K562 (cell line): Measurements from ENCODE around the gene RPTN. TPM values are rescaled to one million over a fixed set of nuclear protein-coding genes. Genes with fewer than 3 reads are reported as not detected.

Experiments used
- ATAC-seq: fragments of 200-7000 bp; cut with Tn5 transposase; 3 replicates; pipeline ENCODE4 v1.9.1; 2020; ENCODE audit warnings: moderate library complexity
- Bru-seq: library from RNA; stranded (reverse); fragments of 400-500 nt; gene quantifications from one replicate; lab custom pipeline; 2021; lab: Mats Ljungman, UMichigan
- BruChase-seq, 2 experiments: library from RNA; stranded (reverse); fragments of 400-500 nt; gene quantifications; one replicate each; lab custom pipeline; 2021; lab: Mats Ljungman, UMichigan
- BruUV-seq: library from RNA; stranded (reverse); fragments of 400-500 nt; replicated peaks from 2 replicates; lab custom pipeline; 2021; lab: Mats Ljungman, UMichigan
- CTCF ChIA-PET: fragments of 300-600 bp; formaldehyde crosslinking; extraction: SDS; loops from one replicate; lab custom pipeline; 2021; ENCODE audit warnings: low intra/inter-chr PET ratio; lab: Yijun Ruan, JAX
- POLR2A ChIA-PET: fragments of 300-600, 350-650 bp; sonication (Branson Sonifier 250); formaldehyde crosslinking; extraction: SDS; loops from one replicate; lab custom pipeline; 2021; ENCODE audit warnings: antibody characterized with exemption, inconsistent platforms; lab: Yijun Ruan, JAX
- DNase-seq, 4 experiments: peaks; one replicate each; pipeline versions ENCODE4 v3.0.0 to v3.0.0-alpha.2; 2011 to 2018; ENCODE audit warnings: low spot score in 3 of 4, mixed read lengths in 3 of 4; ENCODE audit errors: extremely low read depth in 1 of 4
- FAIRE-seq: peaks from 2 replicates; lab custom pipeline; 2011; peaks lifted over from hg19 to GRCh38; lab: Jason Lieb, UNC
- H2AFZ ChIP-seq: 2 replicates; pipeline ENCODE4 v1.6.0; 2011; ENCODE audit warnings: low read depth, low read length, control low read depth, inconsistent platforms
- H3K27ac ChIP-seq: fragments of 200-600 bp; 3 replicates; pipeline ENCODE4 v1.8.0; 2011; ENCODE audit warnings: low read depth, mild to moderate bottlenecking, control low read depth, inconsistent platforms, low read length, moderate library complexity, mixed read lengths; ENCODE audit errors: extremely low read depth
- H3K27me3 ChIP-seq, 2 experiments: fragments of 300-600 bp in 1 of 2; 2 replicates in 1 of 2; 3 replicates in 1 of 2; pipeline versions ENCODE4 v1.6.0 to v1.8.0; 2011; ENCODE audit warnings: inconsistent platforms in 2 of 2, low read length in 2 of 2, mild to moderate bottlenecking in 1 of 2, mixed read lengths in 1 of 2, moderate library complexity in 1 of 2; ENCODE audit not compliant: control insufficient read depth in 2 of 2, insufficient read depth in 2 of 2
- H3K36me3 ChIP-seq: fragments of 300-600 bp; 3 replicates; pipeline ENCODE4 v1.8.0; 2011; ENCODE audit warnings: mild to moderate bottlenecking, low read length, inconsistent platforms; ENCODE audit not compliant: control insufficient read depth, insufficient read depth
- H3K4me1 ChIP-seq, 2 experiments: fragments of 200-600 bp in 1 of 2; replicated peaks in 1 of 2; 2 replicates in 1 of 2; 3 replicates in 1 of 2; pipeline versions ENCODE4 v1.5.1 to v1.8.0; 2011; ENCODE audit warnings: inconsistent platforms in 2 of 2, low read length in 2 of 2, mild to moderate bottlenecking in 1 of 2, mixed read lengths in 1 of 2, moderate library complexity in 1 of 2; ENCODE audit not compliant: control insufficient read depth in 2 of 2, insufficient read depth in 2 of 2
- H3K4me2 ChIP-seq: 2 replicates; pipeline ENCODE4 v1.6.1; 2011; ENCODE audit warnings: low read length, control low read depth, inconsistent platforms, mixed read lengths; ENCODE audit not compliant: insufficient read depth
- H3K4me3 ChIP-seq: fragments of 200-600 bp; sonication (generic), shearing (Covaris generic); 2 replicates; pipeline ENCODE4 v1.5.1; 2016; ENCODE audit warnings: control low read depth, inconsistent platforms
- H3K79me2 ChIP-seq: fragments of 200-600 bp; 3 replicates; pipeline ENCODE4 v1.8.0; 2011; ENCODE audit warnings: low read length, inconsistent platforms; ENCODE audit not compliant: control insufficient read depth, insufficient read depth
- H3K9ac ChIP-seq, 2 experiments: 2 replicates each; pipeline versions ENCODE4 v1.6.0 to v1.6.1; 2011; ENCODE audit warnings: low read depth in 2 of 2, low read length in 2 of 2, control low read depth in 1 of 2, inconsistent platforms in 1 of 2, mild to moderate bottlenecking in 1 of 2, mixed read lengths in 1 of 2; ENCODE audit not compliant: insufficient read depth in 1 of 2
- H3K9me1 ChIP-seq: one replicate; pipeline ENCODE4 v1.6.0; 2011; ENCODE audit warnings: inconsistent platforms, mild to moderate bottlenecking, low read length, moderate library complexity; ENCODE audit not compliant: control insufficient read depth, insufficient read depth
- H3K9me3 ChIP-seq: replicated peaks from 2 replicates; pipeline ENCODE4 v1.5.1; 2011; ENCODE audit warnings: low read depth, low read length, inconsistent platforms; ENCODE audit not compliant: control insufficient read depth, insufficient read depth
- H4K20me1 ChIP-seq: replicated peaks from 2 replicates; pipeline ENCODE4 v1.6.1; 2011; ENCODE audit warnings: low read length, inconsistent platforms, mixed read lengths; ENCODE audit not compliant: control insufficient read depth, insufficient read depth
- ATF1 ChIP-seq, 2 experiments: fragments of 450-650 bp in 1 of 2; IDR thresholded peaks; 2 replicates each; pipeline ENCODE4 v1.6.1; 2016; ENCODE audit warnings: missing compliant biosample characterization in 1 of 2, missing genetic modification characterization in 1 of 2
- EHMT2 ChIP-seq: fragments of 450-650 bp; IDR thresholded peaks from 2 replicates; pipeline ENCODE4 v1.6.1; 2018; ENCODE audit warnings: antibody characterized with exemption
- ELF1 ChIP-seq: fragments of 200-800 bp; sonication (Bioruptor generic); IDR thresholded peaks from 2 replicates; pipeline ENCODE4 v1.6.1; 2016; ENCODE audit warnings: missing genetic modification characterization, missing compliant biosample characterization
- KLF16 ChIP-seq: IDR thresholded peaks from 2 replicates; pipeline ENCODE4 v1.6.1; 2016; ENCODE audit warnings: antibody characterized with exemption
- MXI1 ChIP-seq: IDR thresholded peaks from 2 replicates; pipeline ENCODE4 v1.6.1; 2011; ENCODE audit warnings: low read depth, mild to moderate bottlenecking, improper control_type of control experiment, low read length
- NRF1 ChIP-seq, 2 experiments: fragments of 450-650 bp; IDR thresholded peaks in 1 of 2; conservative IDR thresholded peaks in 1 of 2; 2 replicates each; pipeline ENCODE4 v1.6.1; 2014; ENCODE audit warnings: mild to moderate bottlenecking in 2 of 2
- SRSF3 ChIP-seq: fragments of 200-400 bp; formaldehyde crosslinking; IDR thresholded peaks from 2 replicates; pipeline ENCODE4 v1.6.1; 2016; ENCODE audit warnings: mild to moderate bottlenecking, low read length, moderate library complexity; ENCODE audit not compliant: insufficient read depth
- TCF7 ChIP-seq: sonication (generic); IDR thresholded peaks from 2 replicates; pipeline ENCODE4 v1.6.1; 2016; ENCODE audit warnings: antibody characterized with exemption, borderline replicate concordance
- TSC22D4 ChIP-seq: fragments of 450-650 bp; IDR thresholded peaks from 2 replicates; pipeline ENCODE4 v1.6.1; 2016; ENCODE audit warnings: missing genetic modification characterization, missing biosample characterization, control low read depth
- ZNF436 ChIP-seq: fragments of 250-450, 450-650 bp; sonication (Bioruptor Pico); formaldehyde crosslinking; IDR thresholded peaks from 2 replicates; pipeline ENCODE4 v1.7.0; 2020; ENCODE audit warnings: mild to moderate bottlenecking
- ZNF699 ChIP-seq: fragments of 250-450 bp; sonication (Bioruptor Pico); IDR thresholded peaks from 2 replicates; pipeline ENCODE4 v1.8.0; 2021; ENCODE audit warnings: mild to moderate bottlenecking, moderate library complexity; ENCODE audit not compliant: insufficient replicate concordance
- WGBS: fragments of 100-300 bp; shearing (Covaris generic); methylation state at CpG from one replicate; pipeline ENCODE4 v1.1.6; 2016; ENCODE audit warnings: low coverage, mixed read lengths; ENCODE audit not compliant: insufficient coverage; ENCODE audit errors: missing lambda C conversion rate; 5-methylcytosine and 5-hydroxymethylcytosine counted together
- in situ Hi-C: fragments of 300-500 bp; cut with MboI; formaldehyde crosslinking; loops from 4 replicates; pipeline ENCODE4 v1.15.0; 2018; ENCODE audit warnings: inconsistent platforms, mixed read lengths
- intact Hi-C: fragments of 100-400 bp; cut with micrococcal nuclease; formaldehyde crosslinking; loops from 2 replicates; pipeline ENCODE4 v1.14.2; 2022
- long read RNA-seq, 3 experiments: library from polyadenylated mRNA in 2 of 3; library from RNA in 1 of 3; unstranded in 2 of 3; stranded (forward) in 1 of 3; transcript quantifications; one replicate each; pipeline ENCODE4 v2.0.0, GENCODE V29; 2019 to 2022
- polyA minus RNA-seq, 3 experiments: library from RNA; depleted of rRNA, polyadenylated mRNA; stranded (reverse); fragments of >200 nt; gene quantifications; 2 replicates each; pipeline ENCODE4 v1.2.3, GENCODE V29; 2011
- polyA plus RNA-seq, 8 experiments: library from polyadenylated mRNA; depleted of rRNA in 4 of 8; stranded (reverse) in 5 of 8; unstranded in 3 of 8; fragments of >200 nt; fragmentation: Nextera tagmentation in 2 of 8; fragmentation: Illumina TruSeq in 1 of 8; extraction: Ambion mirVana in 2 of 8; extraction: Trizol in 1 of 8; gene quantifications; 2 replicates each; pipeline versions ENCODE4 v1.2.1 to v1.2.3, GENCODE V29; 2011 to 2014; ENCODE audit warnings: inconsistent platforms in 1 of 8, missing spikeins in 1 of 8
- total RNA-seq, 7 experiments: library from RNA; depleted of rRNA in 6 of 7; stranded (reverse); fragments of >200 nt in 6 of 7; fragmentation: Illumina TruSeq in 2 of 7; extraction: Trizol in 2 of 7; gene quantifications; 2 replicates each; pipeline versions ENCODE4 v1.2.1 to v1.2.3, GENCODE V29; 2011 to 2021; ENCODE audit warnings: low replicate concordance in 1 of 7
- TF ChIP-seq, protein P1 (sequence below): sonication (generic); formaldehyde crosslinking; IDR thresholded peaks from 2 replicates; pipeline ENCODE4 v1.8.1; 2023; ENCODE audit warnings: missing genetic modification reagents, mild to moderate bottlenecking, borderline replicate concordance

The RPTN gene, protein sequence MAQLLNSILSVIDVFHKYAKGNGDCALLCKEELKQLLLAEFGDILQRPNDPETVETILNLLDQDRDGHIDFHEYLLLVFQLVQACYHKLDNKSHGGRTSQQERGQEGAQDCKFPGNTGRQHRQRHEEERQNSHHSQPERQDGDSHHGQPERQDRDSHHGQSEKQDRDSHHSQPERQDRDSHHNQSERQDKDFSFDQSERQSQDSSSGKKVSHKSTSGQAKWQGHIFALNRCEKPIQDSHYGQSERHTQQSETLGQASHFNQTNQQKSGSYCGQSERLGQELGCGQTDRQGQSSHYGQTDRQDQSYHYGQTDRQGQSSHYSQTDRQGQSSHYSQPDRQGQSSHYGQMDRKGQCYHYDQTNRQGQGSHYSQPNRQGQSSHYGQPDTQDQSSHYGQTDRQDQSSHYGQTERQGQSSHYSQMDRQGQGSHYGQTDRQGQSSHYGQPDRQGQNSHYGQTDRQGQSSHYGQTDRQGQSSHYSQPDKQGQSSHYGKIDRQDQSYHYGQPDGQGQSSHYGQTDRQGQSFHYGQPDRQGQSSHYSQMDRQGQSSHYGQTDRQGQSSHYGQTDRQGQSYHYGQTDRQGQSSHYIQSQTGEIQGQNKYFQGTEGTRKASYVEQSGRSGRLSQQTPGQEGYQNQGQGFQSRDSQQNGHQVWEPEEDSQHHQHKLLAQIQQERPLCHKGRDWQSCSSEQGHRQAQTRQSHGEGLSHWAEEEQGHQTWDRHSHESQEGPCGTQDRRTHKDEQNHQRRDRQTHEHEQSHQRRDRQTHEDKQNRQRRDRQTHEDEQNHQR
- not detected in 2 replicates for total RNA-seq (2011; cell fraction: chromatin; rRNA removed; ENCODE audit: low replicate concordance)
- total RNA-seq (2011; cell fraction: nucleolus; rRNA removed), result not detected in 2 replicates
- not detected in 2 replicates for total RNA-seq (2011; cell fraction: nucleoplasm; rRNA removed)
- total RNA-seq (2014; rRNA removed) (not detected in 2 replicates), total RNA-seq (2014; rRNA removed; fragmentation: Illumina TruSeq; extraction: Trizol) (not detected in 2 replicates), total RNA-seq (2015; rRNA removed; fragmentation: Illumina TruSeq; extraction: Trizol) (not detected in 2 replicates), total RNA-seq (2021) (not detected in 2 replicates), polyA plus RNA-seq (2011; rRNA removed) (not detected in 2 replicates), polyA plus RNA-seq (2014; fragmentation: Illumina TruSeq; extraction: Trizol) (not detected in 2 replicates), polyA plus RNA-seq (2014; fragmentation: Nextera tagmentation; extraction: Ambion mirVana) (not detected), polyA plus RNA-seq (2014; rRNA removed) (not detected in 2 replicates), polyA minus RNA-seq (2011; rRNA and poly(A)+ RNA removed) (not detected in 2 replicates), Bru-seq, nascent RNA (not detected), BruChase-seq, experiment 1, labeled RNA remaining after a 2-hour chase (not detected), BruChase-seq, experiment 2, labeled RNA remaining after a 6-hour chase (not detected)
- polyA plus RNA-seq (2011; cell fraction: cytosol; rRNA removed), result not detected in 2 replicates
- not detected in 2 replicates for polyA plus RNA-seq (2011; cell fraction: nucleus; rRNA removed)
- polyA plus RNA-seq (2012), result not detected in 2 replicates
- polyA minus RNA-seq (2011; cell fraction: cytosol; rRNA and poly(A)+ RNA removed), result not detected in 2 replicates
- not detected in 2 replicates for polyA minus RNA-seq (2011; cell fraction: nucleus; rRNA and poly(A)+ RNA removed)
- long read RNA-seq, experiment 1, result 0 reads
- long read RNA-seq, experiment 2, result 0 reads
- long read RNA-seq, experiment 3, result 0 reads

DNA sequence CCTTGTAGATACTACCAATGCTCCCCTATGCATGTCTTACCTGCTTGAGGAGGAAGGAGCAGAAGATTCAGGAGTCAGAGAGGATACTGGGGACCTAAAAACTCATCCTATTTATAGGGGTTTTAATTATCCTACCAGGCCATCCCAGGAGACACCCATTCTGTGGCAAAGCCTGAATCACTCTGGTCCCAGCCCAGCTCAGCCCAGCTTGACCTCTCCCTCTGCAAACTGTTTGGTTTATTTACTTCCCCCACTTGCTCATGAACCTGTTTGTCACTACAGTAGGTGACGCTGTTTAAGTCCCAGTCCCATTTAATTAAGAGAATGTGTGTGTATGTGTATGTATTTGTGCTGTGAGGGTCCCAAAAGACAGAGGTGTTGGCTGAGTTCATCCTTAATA is at the start of gene RPTN:
Gene RPTN, minus strand, starts transcription at position 85 of the 400 bp plus-strand sequence. CDS start 1,339 bp downstream, outside the sequence.
- Histone ChIP-seq H3K9me1 (no peaks in the 10 kb centered on the region), H3K4me3 (no peak within 1 kb of the TSS), H3K36me3 (no peaks in the 10 kb centered on the region), H3K4me1 (no peaks in the 10 kb centered on the region), H4K20me1 (no peaks in the 10 kb centered on the region), H3K9ac (no peak within 1 kb of the TSS), H2AFZ (no peak within 1 kb of the TSS), H3K9me3 (no peaks in the 10 kb centered on the region), H3K27ac (no peak within 1 kb of the TSS), H3K79me2 (no peaks in the 10 kb centered on the region; the same call in 2 of the 3 replicates), H3K27me3 (no peaks in the 10 kb centered on the region; a peak in 2 of 5 replicates), H3K4me2 (no peak within 1 kb of the TSS)
- DNase-seq, result no peak
- no TSS peak for BruUV-seq
- in situ Hi-C loops (no loop called here), intact Hi-C loops (no loop called here)
- CTCF ChIA-PET, result no interaction called here
- TF ChIP-seq TSC22D4 (tag), result no peak
- TF ChIP-seq EHMT2, result no peak
- TF ChIP-seq SRSF3, result no peak
- TF ChIP-seq, protein P1, sequence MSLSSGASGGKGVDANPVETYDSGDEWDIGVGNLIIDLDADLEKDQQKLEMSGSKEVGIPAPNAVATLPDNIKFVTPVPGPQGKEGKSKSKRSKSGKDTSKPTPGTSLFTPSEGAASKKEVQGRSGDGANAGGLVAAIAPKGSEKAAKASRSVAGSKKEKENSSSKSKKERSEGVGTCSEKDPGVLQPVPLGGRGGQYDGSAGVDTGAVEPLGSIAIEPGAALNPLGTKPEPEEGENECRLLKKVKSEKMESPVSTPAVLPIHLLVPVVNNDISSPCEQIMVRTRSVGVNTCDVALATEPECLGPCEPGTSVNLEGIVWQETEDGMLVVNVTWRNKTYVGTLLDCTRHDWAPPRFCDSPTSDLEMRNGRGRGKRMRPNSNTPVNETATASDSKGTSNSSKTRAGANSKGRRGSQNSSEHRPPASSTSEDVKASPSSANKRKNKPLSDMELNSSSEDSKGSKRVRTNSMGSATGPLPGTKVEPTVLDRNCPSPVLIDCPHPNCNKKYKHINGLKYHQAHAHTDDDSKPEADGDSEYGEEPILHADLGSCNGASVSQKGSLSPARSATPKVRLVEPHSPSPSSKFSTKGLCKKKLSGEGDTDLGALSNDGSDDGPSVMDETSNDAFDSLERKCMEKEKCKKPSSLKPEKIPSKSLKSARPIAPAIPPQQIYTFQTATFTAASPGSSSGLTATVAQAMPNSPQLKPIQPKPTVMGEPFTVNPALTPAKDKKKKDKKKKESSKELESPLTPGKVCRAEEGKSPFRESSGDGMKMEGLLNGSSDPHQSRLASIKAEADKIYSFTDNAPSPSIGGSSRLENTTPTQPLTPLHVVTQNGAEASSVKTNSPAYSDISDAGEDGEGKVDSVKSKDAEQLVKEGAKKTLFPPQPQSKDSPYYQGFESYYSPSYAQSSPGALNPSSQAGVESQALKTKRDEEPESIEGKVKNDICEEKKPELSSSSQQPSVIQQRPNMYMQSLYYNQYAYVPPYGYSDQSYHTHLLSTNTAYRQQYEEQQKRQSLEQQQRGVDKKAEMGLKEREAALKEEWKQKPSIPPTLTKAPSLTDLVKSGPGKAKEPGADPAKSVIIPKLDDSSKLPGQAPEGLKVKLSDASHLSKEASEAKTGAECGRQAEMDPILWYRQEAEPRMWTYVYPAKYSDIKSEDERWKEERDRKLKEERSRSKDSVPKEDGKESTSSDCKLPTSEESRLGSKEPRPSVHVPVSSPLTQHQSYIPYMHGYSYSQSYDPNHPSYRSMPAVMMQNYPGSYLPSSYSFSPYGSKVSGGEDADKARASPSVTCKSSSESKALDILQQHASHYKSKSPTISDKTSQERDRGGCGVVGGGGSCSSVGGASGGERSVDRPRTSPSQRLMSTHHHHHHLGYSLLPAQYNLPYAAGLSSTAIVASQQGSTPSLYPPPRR (CRISPR knock-in tag), result no peak
- TF ChIP-seq ATF1 (CRISPR knock-in tag; IDR thresholded peaks at IDR 0.05), result no peak
- TF ChIP-seq ATF1 (tag; IDR thresholded peaks at IDR 0.05), result no peak
- no peak for TF ChIP-seq ZNF699 (CRISPR knock-in tag)
- TF ChIP-seq TCF7, result no peak
- TF ChIP-seq KLF16, result no peak
- TF ChIP-seq NRF1 (conservative IDR thresholded peaks at IDR 0.05 in 1 of 2, IDR thresholded peaks at IDR 0.05 in 1 of 2), result no peak
- TF ChIP-seq ZNF436 (CRISPR knock-in tag), result no peak
- TF ChIP-seq MXI1, result no peak
- no peak for TF ChIP-seq ELF1 (tag)
- FAIRE-seq, result no peak
- no peak for ATAC-seq
- WGBS, result 0% methylated on average over 1 of the region's 1 CpG
- POLR2A ChIA-PET, result interaction anchor here (0.6 to 1.2 kb wide), 4 partner anchors 8 to 315 kb away, joined by 3 to 4 read pairs (median 3); no protein-coding TSS in a partner anchor
